Lower lobe of right lung (tissue), 2 donors: Measurements from ENCODE around the gene PHACTR4. TPM values are rescaled to one million over a fixed set of nuclear protein-coding genes. Genes with fewer than 3 reads are reported as not detected.
A peak's percentile ranks its signal among the peaks of the same experiment; 100 is the strongest.
"Not testable (repeated sequence)": the region's sequence is repeated elsewhere in the genome, so short reads cannot be mapped to it uniquely, and the experiment has no call there.

Source experiments
- ATAC-seq, 2 donors: fragments of 200-7000 bp; cut with Tn5 transposase; one replicate each; pipeline ENCODE4 v1.9.1; 2020 to 2022; ENCODE audit warnings: mild to moderate bottlenecking in 2 of 2, moderate library complexity in 2 of 2
- DNase-seq: peaks from one replicate; pipeline ENCODE4 v3.0.0-alpha.2; 2020
- H3K27ac ChIP-seq: fragments of 200-600 bp; one replicate; pipeline ENCODE4 v1.8.0; 2022
- H3K27me3 ChIP-seq: fragments of 200-600 bp; one replicate; pipeline ENCODE4 v1.8.0; 2022; ENCODE audit warnings: low read depth
- H3K36me3 ChIP-seq: fragments of 200-600 bp; one replicate; pipeline ENCODE4 v1.8.0; 2022; ENCODE audit warnings: mild to moderate bottlenecking
- H3K4me1 ChIP-seq: fragments of 200-600 bp; one replicate; pipeline ENCODE4 v1.8.0; 2022
- H3K4me3 ChIP-seq: fragments of 200-600 bp; one replicate; pipeline ENCODE4 v1.8.0; 2022; ENCODE audit warnings: mild to moderate bottlenecking
- H3K9me3 ChIP-seq: fragments of 200-600 bp; one replicate; pipeline ENCODE4 v1.8.0; 2022
- intact Hi-C: fragments of 100-400 bp; cut with DNase I; formaldehyde crosslinking; loops from one replicate; pipeline ENCODE4 v1.11.0; 2022
- total RNA-seq: library from RNA; stranded (reverse); fragmentation: NEBNext Ultra II Directional; extraction: Animal tissue kit (Norgen Biotek cat#: 25700); gene quantifications from one replicate; pipeline ENCODE4 v1.2.1, GENCODE V29; 2021
- TF ChIP-seq, protein P1 (sequence below): fragments of 200-600 bp; IDR thresholded peaks from one replicate; pipeline ENCODE4 v1.8.0; 2022; ENCODE audit warnings: antibody characterized with exemption, mild to moderate bottlenecking
- donor health status: DM: no; HTN: yes; CAD: no; lungs with severe emphysema.

The PHACTR4 gene
- total RNA-seq, 1 donor from 2014 or later: 44.2 TPM

DNA sequence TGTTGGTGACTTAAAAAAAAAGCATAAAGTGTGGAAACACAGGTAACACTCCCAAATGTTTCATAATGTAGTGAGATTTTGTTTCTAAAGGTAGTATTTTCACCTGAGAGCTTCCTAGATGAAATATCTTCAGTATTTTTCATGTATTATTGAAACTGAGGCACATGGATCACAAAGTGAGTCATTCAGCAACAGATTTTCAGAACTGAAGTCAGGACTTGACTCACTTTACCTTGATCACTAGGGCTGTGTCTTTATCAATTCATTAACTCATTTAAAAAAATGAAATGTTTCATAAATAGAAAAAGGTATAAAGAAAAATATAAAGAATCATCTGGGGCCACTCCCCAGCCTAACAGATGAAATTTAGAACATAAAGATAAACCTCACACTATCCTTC lies 69.8 kb downstream of the PHACTR4 start:
- no peak for ATAC-seq
- intact Hi-C loops: no loop called here

DNA sequence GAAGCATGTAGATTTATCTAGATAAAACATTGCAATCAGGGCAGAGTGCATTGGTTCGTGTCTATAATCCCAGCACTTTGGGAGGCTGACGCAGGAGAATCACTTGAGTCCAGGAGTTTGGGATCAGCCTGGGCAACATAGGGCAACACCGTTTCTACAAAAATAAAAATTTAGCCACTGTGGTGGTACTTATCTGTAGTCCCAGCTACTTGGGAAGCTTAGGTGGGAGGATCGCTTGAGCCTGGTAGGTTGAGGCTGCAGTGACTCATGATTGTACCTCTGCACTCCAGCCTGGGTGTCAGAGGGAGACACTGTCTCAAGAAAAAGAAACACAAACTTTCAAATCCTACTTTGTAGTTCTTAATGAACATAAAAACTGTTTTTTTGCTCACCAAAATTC lies 72.1 kb downstream of the PHACTR4 start:
- H3K27me3 ChIP-seq: no peaks in the 10 kb centered on the region
- H3K27ac ChIP-seq: no peak overlapping the region
- TF ChIP-seq, protein P1, sequence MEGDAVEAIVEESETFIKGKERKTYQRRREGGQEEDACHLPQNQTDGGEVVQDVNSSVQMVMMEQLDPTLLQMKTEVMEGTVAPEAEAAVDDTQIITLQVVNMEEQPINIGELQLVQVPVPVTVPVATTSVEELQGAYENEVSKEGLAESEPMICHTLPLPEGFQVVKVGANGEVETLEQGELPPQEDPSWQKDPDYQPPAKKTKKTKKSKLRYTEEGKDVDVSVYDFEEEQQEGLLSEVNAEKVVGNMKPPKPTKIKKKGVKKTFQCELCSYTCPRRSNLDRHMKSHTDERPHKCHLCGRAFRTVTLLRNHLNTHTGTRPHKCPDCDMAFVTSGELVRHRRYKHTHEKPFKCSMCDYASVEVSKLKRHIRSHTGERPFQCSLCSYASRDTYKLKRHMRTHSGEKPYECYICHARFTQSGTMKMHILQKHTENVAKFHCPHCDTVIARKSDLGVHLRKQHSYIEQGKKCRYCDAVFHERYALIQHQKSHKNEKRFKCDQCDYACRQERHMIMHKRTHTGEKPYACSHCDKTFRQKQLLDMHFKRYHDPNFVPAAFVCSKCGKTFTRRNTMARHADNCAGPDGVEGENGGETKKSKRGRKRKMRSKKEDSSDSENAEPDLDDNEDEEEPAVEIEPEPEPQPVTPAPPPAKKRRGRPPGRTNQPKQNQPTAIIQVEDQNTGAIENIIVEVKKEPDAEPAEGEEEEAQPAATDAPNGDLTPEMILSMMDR: no peak
- peaks cover 16% of the 10 kb centered on the region for H3K4me1 ChIP-seq
- intact Hi-C loops: no loop called here
- H3K4me3 ChIP-seq: no peak overlapping the region
- DNase-seq: no peak
- H3K9me3 ChIP-seq: no peaks in the 10 kb centered on the region
- H3K36me3 ChIP-seq: no peaks in the 10 kb centered on the region
- no peak for ATAC-seq

More for the DNA sequence above, 69.8 kb downstream of the PHACTR4 start:
- no peaks in the 10 kb centered on the region for H3K27me3 ChIP-seq
- H3K36me3 ChIP-seq: peaks cover 4% of the 10 kb centered on the region
- DNase-seq: no peak
- peak overlapping the region; percentile 48 for H3K4me3 ChIP-seq
- H3K4me1 ChIP-seq: peaks cover 16% of the 10 kb centered on the region
- peak overlapping the region; percentile 82 for H3K27ac ChIP-seq
- H3K9me3 ChIP-seq: no peaks in the 10 kb centered on the region
- TF ChIP-seq, protein P1: no peak

DNA sequence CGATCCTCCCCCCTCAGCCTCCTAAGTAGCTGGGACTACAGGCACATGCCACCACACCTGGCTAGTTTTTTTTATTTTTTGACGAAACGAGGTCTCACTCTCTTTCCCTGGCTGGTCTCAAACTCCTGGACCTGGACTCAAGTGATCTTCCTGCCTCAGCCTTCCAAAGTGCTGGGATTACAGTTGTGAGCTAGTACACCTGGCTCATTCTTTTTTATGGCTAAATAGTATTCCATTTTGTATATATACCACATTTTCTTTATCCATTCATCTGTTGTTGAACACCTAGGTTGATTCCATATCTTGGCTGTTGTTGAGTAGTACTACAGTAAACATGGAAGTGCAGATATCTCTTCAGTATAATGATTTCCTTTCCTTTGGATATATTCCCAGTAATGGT lies 74.0 kb downstream of the PHACTR4 start:
- H3K27ac ChIP-seq: no peak overlapping the region
- DNase-seq (no peak), ATAC-seq (no peak)
- H3K9me3 ChIP-seq: no peaks in the 10 kb centered on the region
- no peak overlapping the region for H3K4me3 ChIP-seq
- H3K27me3 ChIP-seq: no peaks in the 10 kb centered on the region
- TF ChIP-seq, protein P1: no peak
- H3K4me1 ChIP-seq: peaks cover 4% of the 10 kb centered on the region
- intact Hi-C loops: no loop called here
- no peaks in the 10 kb centered on the region for H3K36me3 ChIP-seq

DNA sequence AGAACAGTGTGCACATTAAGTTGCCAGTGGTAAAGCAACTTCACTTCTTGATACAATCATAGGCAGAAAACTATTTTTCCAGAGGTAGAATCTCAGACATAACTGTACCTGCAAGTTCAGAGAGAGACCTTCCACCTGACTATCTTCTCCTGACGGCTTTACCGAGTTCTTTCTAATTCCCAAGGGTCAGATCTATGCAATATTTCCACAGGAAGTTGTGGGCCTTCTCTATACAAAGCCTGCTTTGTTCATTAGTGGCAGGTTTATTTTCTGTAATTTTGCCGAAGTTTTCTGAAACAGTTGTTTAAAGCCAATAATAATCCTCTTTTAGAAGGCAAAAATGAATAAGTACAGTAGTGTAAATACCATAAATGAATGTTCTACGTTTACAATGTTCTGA lies 78.1 kb downstream of the PHACTR4 start:
- H3K27ac ChIP-seq: no peak overlapping the region
- no peaks in the 10 kb centered on the region for H3K36me3 ChIP-seq
- ATAC-seq (no peak), DNase-seq (no peak)
- no peak overlapping the region for H3K4me3 ChIP-seq
- TF ChIP-seq, protein P1: no peak
- H3K9me3 ChIP-seq: no peaks in the 10 kb centered on the region
- intact Hi-C loops: no loop called here
- peaks cover 4% of the 10 kb centered on the region for H3K4me1 ChIP-seq
- H3K27me3 ChIP-seq: no peaks in the 10 kb centered on the region

DNA sequence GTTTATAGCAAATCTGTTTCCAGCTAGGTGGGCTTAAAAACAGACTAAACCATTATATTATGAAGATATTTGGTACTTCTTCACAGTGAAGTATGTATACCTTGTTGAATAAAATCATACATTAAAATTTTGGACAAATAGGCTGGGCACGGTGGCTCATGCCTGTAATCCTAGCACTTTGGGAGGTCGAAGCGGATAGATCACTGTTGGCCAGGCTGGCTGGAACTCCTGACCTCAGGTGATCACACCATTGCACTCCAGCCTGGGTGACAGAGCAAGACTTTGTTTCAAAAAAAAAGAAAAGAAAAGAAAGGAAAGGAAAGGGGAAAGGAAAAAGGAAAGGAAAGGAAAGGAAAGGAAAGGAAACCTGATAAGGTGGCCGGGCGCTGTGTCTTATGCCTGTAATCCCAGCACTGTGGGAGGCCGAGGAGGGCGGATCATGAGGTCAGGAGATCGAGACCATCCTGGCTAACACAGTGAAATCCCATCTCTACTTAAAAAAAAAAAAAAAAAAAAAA lies 78.6 kb downstream of the PHACTR4 start:
- intact Hi-C loops, H3K36me3 ChIP-seq, H3K27ac ChIP-seq, ATAC-seq, H3K9me3 ChIP-seq, H3K4me1 ChIP-seq, H3K27me3 ChIP-seq, DNase-seq, H3K4me3 ChIP-seq: not testable (repeated sequence)

DNA sequence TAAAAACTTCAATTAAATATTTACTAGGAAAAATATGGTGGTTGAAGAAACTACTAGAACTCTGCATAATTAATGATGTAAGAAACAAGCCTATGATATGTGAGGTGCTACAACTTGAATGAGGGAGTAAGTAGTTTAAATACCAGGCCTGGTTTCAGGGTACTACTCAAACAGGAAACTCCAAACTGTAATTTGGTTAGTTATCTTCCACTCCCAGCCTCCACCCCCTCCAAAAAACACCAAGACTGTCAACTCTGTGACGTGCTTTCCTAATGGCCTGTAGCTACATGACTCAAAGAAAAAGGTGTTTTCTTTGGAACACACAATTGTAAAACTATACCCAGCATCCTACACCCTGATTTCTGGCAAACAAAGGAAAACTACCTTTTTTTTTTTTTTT lies 80.4 kb downstream of the PHACTR4 start:
- no peak for DNase-seq
- no peaks in the 10 kb centered on the region for H3K9me3 ChIP-seq
- TF ChIP-seq, protein P1: no peak
- H3K27ac ChIP-seq: no peak overlapping the region
- H3K4me3 ChIP-seq: no peak overlapping the region
- peaks cover 4% of the 10 kb centered on the region for H3K4me1 ChIP-seq
- intact Hi-C loops: no loop called here
- H3K36me3 ChIP-seq: no peaks in the 10 kb centered on the region
- H3K27me3 ChIP-seq: no peaks in the 10 kb centered on the region
- no peak for ATAC-seq
